ENCODE measurements around the gene TOX3. TPM values are rescaled to one million over a fixed set of nuclear protein-coding genes. Genes with fewer than 3 reads are reported as not detected.

The TOX3 gene
- total RNA-seq, 1 donor from 2014 or later: 8.5 TPM

DNA sequence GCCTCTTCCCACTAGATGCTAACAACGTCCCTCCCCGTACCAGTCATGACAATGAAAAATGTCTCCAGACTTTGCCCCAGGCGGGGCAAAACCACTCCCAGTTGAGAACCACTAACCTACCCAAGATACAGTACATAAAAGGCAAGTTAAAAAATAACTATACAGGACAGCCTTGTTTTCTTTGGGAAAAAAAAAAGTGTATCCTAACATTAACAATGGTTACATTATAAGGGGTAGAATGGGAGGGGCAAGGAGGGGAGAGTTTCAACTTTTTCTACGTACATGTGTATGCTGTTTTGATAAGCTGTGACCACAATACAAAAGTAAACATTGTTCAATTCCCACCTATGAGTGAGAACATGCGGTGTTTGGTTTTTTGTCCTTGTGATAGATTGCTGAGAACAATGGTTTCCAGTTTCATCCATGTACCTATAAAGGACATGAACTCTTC lies 94.9 kb downstream of the TOX3 start:
- H3K4me1 Mint-ChIP-seq (ENCODE audit: unreplicated experiment): no peaks in the 10 kb centered on the region
- H3K36me3 Mint-ChIP-seq (ENCODE audit: low read depth, unreplicated experiment): peaks cover 3% of the 10 kb centered on the region
- no peak overlapping the region for H3K27ac Mint-ChIP-seq (ENCODE audit: unreplicated experiment)
- H3K4me3 Mint-ChIP-seq (ENCODE audit: unreplicated experiment): no peak overlapping the region
- H3K9me3 Mint-ChIP-seq (ENCODE audit: unreplicated experiment): no peaks in the 10 kb centered on the region
- TF ChIP-seq, protein P1, sequence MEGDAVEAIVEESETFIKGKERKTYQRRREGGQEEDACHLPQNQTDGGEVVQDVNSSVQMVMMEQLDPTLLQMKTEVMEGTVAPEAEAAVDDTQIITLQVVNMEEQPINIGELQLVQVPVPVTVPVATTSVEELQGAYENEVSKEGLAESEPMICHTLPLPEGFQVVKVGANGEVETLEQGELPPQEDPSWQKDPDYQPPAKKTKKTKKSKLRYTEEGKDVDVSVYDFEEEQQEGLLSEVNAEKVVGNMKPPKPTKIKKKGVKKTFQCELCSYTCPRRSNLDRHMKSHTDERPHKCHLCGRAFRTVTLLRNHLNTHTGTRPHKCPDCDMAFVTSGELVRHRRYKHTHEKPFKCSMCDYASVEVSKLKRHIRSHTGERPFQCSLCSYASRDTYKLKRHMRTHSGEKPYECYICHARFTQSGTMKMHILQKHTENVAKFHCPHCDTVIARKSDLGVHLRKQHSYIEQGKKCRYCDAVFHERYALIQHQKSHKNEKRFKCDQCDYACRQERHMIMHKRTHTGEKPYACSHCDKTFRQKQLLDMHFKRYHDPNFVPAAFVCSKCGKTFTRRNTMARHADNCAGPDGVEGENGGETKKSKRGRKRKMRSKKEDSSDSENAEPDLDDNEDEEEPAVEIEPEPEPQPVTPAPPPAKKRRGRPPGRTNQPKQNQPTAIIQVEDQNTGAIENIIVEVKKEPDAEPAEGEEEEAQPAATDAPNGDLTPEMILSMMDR (IDR thresholded peaks at IDR 0.05; ENCODE audit: unreplicated experiment): no peak
- no peaks in the 10 kb centered on the region for H3K27me3 Mint-ChIP-seq (ENCODE audit: unreplicated experiment)
- DNase-seq (ENCODE audit: low spot score): no peak

DNA sequence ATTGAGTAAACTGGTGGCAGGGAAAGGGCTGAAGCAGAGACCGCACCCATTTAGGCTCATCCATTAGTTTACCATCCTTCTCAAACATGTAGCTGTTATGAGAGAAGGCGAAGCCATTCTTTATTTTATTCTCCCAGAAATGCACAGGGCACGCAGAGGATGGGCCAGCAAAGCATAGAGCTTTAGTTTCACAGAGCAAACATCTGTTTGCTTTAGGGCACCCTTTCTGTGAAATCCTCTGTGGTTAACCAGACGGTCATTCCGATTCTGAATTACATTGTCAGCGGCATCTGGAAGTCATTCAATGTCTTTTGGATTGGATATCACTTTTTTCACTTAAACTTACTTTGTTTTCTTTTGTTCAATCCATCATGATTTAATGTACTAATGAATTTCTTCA lies 96.0 kb downstream of the TOX3 start:
- Mint-ChIP-seq H3K27ac (ENCODE audit: unreplicated experiment) (no peak overlapping the region), H3K4me1 (ENCODE audit: unreplicated experiment) (no peaks in the 10 kb centered on the region), H3K4me3 (ENCODE audit: unreplicated experiment) (no peak overlapping the region), H3K9me3 (ENCODE audit: unreplicated experiment) (no peaks in the 10 kb centered on the region), H3K36me3 (ENCODE audit: low read depth, unreplicated experiment) (peaks cover 3% of the 10 kb centered on the region), H3K27me3 (ENCODE audit: unreplicated experiment) (no peaks in the 10 kb centered on the region)
- DNase-seq (ENCODE audit: low spot score): no peak
- TF ChIP-seq, protein P1 (IDR thresholded peaks at IDR 0.05; ENCODE audit: unreplicated experiment): no peak

DNA sequence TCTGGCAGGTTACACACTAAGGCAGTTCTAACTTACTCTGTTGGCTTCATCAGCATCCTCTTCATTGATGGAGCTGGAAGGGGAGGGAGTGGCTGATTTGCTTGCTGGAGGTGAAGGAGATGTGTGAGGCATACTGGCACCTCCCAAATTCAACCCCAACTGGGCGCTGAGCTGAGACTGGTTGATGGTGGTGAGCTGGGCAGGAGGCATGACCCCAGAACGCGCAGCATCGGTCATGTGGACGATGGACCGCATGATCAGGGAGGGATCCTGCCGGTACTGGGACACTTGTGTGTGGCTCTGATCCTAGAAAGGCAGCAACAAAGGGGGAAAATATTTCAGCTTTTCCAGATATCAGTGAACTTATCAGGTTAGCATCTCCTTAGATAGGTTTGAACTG lies 96.7 kb downstream of the TOX3 start:
- Mint-ChIP-seq H3K9me3 (ENCODE audit: unreplicated experiment) (no peaks in the 10 kb centered on the region), H3K27me3 (ENCODE audit: unreplicated experiment) (no peaks in the 10 kb centered on the region), H3K36me3 (ENCODE audit: low read depth, unreplicated experiment) (peaks cover 3% of the 10 kb centered on the region), H3K4me1 (ENCODE audit: unreplicated experiment) (no peaks in the 10 kb centered on the region), H3K4me3 (ENCODE audit: unreplicated experiment) (no peak overlapping the region), H3K27ac (ENCODE audit: unreplicated experiment) (no peak overlapping the region)
- TF ChIP-seq, protein P1 (IDR thresholded peaks at IDR 0.05; ENCODE audit: unreplicated experiment): no peak
- DNase-seq (ENCODE audit: low spot score): no peak

DNA sequence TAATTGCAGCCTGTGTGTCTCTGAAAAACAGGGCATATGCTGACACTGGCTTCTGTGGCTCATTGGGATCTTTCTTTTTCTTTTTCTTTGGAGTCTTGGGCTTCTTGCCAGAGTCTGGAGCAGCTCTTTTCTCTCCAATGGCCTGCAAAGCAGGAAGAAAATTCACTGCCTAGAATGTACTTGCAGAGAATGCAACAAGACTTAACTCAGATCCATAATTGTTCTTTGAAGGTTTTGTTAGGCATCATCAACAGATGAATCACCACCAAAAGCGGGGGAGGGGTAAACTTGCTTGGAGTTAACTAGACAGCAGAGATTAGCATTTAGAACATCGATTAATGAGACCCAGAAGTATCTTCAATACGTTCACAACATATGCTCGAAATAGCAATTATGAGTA lies 100.9 kb downstream of the TOX3 start:
- Mint-ChIP-seq H3K27ac (ENCODE audit: unreplicated experiment) (no peak overlapping the region), H3K27me3 (ENCODE audit: unreplicated experiment) (no peaks in the 10 kb centered on the region), H3K4me1 (ENCODE audit: unreplicated experiment) (no peaks in the 10 kb centered on the region), H3K4me3 (ENCODE audit: unreplicated experiment) (no peak overlapping the region), H3K9me3 (ENCODE audit: unreplicated experiment) (no peaks in the 10 kb centered on the region), H3K36me3 (ENCODE audit: low read depth, unreplicated experiment) (peaks cover 3% of the 10 kb centered on the region)
- TF ChIP-seq, protein P1 (IDR thresholded peaks at IDR 0.05; ENCODE audit: unreplicated experiment): no peak
- no peak for DNase-seq (ENCODE audit: low spot score)

DNA sequence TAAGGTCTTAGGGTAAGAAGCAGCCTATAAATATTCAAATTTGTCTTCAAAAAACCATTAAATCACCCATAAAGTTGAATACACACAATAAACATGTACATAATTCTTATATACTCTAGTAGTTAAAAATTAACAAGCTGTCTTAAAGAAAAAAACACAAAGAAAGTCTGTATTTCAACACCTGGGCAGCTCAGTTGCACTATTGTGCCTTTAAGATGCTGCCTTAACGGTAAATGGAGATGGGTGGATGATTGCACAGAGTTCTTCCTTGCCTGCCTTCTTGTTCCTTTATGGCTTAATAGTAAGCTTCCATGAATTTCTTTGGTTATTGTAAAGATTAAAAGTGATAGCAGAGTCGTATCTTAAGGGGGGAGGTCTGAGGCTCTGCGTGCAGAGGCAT lies 105.1 kb downstream of the TOX3 start:
- no peaks in the 10 kb centered on the region for H3K4me1 Mint-ChIP-seq (ENCODE audit: unreplicated experiment)
- peaks cover 7% of the 10 kb centered on the region for H3K36me3 Mint-ChIP-seq (ENCODE audit: low read depth, unreplicated experiment)
- peaks cover 1% of the 10 kb centered on the region for H3K27me3 Mint-ChIP-seq (ENCODE audit: unreplicated experiment)
- DNase-seq (ENCODE audit: low spot score): no peak
- H3K4me3 Mint-ChIP-seq (ENCODE audit: unreplicated experiment): no peak overlapping the region
- no peaks in the 10 kb centered on the region for H3K9me3 Mint-ChIP-seq (ENCODE audit: unreplicated experiment)
- TF ChIP-seq, protein P1 (IDR thresholded peaks at IDR 0.05; ENCODE audit: unreplicated experiment): no peak
- H3K27ac Mint-ChIP-seq (ENCODE audit: unreplicated experiment): no peak overlapping the region

Data from endothelial cell (in vitro differentiated cells).